ENCODE measurements around the gene APEH. TPM values are rescaled to one million over a fixed set of nuclear protein-coding genes. Genes with fewer than 3 reads are reported as not detected.
A peak's percentile ranks its signal among the peaks of the same experiment; 100 is the strongest.

APEH gene
- total and polyA plus RNA-seq, 4 donors: 65.1 to 94.1 (median 87.5) TPM

DNA sequence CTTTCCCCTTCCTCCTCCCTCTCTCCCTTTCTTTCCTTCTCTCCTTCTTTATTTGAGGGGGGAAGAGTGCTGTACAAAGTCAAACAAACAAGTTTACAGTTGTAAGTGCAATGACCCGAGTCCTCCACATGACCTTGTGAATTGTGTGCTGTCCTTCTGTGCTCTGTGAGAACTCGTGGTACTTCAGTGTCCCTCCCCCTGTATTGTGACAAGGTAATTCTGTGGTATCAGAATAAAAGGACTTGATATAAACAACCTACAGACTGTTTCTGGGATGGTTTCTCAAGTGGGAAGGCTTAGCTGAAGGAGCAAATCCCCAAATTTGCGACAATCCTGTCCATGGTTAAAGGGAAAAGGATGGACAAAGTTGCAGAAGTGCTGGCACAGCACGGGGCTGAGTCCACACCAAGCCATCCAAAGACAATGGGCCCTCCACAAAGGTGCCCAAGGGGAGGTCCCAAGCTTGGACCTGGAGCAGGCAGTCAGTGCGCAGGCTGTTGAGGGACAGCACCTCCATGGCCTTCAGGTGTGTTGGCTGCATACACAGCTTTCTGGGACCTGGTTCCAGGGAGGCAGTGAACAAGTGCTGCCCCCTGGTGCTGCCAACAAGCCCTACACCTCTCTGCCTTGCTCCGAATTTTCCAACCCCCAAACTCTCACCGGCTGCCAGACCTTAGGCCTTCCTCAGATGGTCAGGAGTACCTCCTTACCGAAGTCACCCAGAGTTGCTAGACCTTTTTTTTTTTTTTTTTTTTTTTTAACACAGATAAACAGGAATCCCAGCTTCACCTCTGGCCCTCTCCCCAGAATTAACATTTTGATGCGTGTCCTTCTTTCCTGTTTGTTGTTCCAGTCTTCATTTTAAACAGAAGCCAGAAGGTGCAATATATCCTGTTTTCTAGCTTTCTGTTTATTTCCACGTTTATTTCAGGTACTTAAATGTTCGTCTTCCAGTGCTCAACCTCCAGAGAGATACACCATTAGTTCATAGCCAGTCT, 2.6 kb upstream of the APEH start (continued):
- TF ChIP-seq, protein P1, sequence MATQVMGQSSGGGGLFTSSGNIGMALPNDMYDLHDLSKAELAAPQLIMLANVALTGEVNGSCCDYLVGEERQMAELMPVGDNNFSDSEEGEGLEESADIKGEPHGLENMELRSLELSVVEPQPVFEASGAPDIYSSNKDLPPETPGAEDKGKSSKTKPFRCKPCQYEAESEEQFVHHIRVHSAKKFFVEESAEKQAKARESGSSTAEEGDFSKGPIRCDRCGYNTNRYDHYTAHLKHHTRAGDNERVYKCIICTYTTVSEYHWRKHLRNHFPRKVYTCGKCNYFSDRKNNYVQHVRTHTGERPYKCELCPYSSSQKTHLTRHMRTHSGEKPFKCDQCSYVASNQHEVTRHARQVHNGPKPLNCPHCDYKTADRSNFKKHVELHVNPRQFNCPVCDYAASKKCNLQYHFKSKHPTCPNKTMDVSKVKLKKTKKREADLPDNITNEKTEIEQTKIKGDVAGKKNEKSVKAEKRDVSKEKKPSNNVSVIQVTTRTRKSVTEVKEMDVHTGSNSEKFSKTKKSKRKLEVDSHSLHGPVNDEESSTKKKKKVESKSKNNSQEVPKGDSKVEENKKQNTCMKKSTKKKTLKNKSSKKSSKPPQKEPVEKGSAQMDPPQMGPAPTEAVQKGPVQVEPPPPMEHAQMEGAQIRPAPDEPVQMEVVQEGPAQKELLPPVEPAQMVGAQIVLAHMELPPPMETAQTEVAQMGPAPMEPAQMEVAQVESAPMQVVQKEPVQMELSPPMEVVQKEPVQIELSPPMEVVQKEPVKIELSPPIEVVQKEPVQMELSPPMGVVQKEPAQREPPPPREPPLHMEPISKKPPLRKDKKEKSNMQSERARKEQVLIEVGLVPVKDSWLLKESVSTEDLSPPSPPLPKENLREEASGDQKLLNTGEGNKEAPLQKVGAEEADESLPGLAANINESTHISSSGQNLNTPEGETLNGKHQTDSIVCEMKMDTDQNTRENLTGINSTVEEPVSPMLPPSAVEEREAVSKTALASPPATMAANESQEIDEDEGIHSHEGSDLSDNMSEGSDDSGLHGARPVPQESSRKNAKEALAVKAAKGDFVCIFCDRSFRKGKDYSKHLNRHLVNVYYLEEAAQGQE (IDR thresholded peaks at IDR 0.05): peak; percentile 45
- TF ChIP-seq, protein P2, sequence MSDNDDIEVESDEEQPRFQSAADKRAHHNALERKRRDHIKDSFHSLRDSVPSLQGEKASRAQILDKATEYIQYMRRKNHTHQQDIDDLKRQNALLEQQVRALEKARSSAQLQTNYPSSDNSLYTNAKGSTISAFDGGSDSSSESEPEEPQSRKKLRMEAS (IDR thresholded peaks at IDR 0.05): peak; percentile 86
- peak in 1 of 2 donors; percentile 12 for TF ChIP-seq EGR1 (IDR thresholded peaks at IDR 0.05; ENCODE audit: low read depth in 2 of 2)
- no peak for TF ChIP-seq GABPA (IDR thresholded peaks at IDR 0.05 in 1 of 2, conservative IDR thresholded peaks at IDR 0.05 in 1 of 2)
- peak; percentile 88 to 89 for TF ChIP-seq HNF4A (conservative IDR thresholded peaks at IDR 0.05)
- no peak for TF ChIP-seq TAF1 (conservative IDR thresholded peaks at IDR 0.05)
- TF ChIP-seq FOXA1 (IDR thresholded peaks at IDR 0.05): peak; percentile 34
- TF ChIP-seq FOXA2 (IDR thresholded peaks at IDR 0.05): peak; percentile 60
- TF ChIP-seq JUND (IDR thresholded peaks at IDR 0.05): peak in 1 of 2 donors; percentile 41

DNA sequence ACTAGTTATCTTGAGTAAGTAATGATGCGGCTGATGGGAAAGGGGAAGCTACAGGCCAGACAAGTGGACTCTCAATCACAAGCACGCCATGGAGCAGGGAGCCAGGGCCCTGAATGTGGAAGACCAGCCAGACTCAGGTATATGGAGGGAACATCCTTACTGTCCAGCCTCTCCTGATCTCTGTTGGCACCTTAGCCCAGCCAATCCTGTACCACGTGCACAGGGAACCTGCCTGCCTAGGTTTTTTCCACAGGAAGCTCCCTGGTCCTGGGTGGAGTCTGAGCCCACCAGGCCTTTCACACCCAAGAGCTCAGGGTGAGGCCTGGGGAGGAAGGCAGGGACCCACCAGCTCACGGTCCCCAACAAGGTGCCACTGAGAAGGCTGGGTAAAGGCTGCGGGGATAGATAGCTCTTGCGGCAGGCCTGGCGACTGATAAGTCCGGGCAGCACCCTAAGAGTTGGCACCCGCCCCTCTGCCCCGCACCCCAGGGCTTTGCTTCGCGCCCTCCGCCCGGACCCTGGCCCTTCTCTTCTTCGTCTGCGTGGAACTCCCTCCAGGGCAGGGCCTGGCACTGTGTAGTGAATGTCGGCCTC, 933 bp upstream of the APEH start:
- Histone ChIP-seq H3K4me1 (ENCODE audit: control insufficient read depth in 4 of 4, insufficient read depth in 4 of 4, low read length in 3 of 4) (peaks cover 32 to 68% (median 50%) of the 10 kb centered on the region in 4 donors), H3K4me3 (ENCODE audit: low read depth in 1 of 3, low read length in 3 of 3) (peak overlapping the region; percentile 48 to 76 (median 66)), H3K27me3 (ENCODE audit: control insufficient read depth in 4 of 4, insufficient read depth in 4 of 4, low read length in 3 of 4) (no peaks in the 10 kb centered on the region), H3K36me3 (ENCODE audit: control insufficient read depth in 4 of 4, insufficient read depth in 3 of 4, low read depth in 1 of 4, low read length in 3 of 4) (peaks cover 4 to 18% (median 9%) of the 10 kb centered on the region in 4 donors), H3K9ac (ENCODE audit: low read depth in 1 of 2, low read length in 2 of 2) (peak overlapping the region; percentile 2 to 8), H3K27ac (ENCODE audit: low read depth in 1 of 2, low read length in 2 of 2) (peak overlapping the region; percentile 84 to 91), H3K9me3 (ENCODE audit: control insufficient read depth in 4 of 4, low read length in 3 of 4) (no peaks in the 10 kb centered on the region)
- no peak for TF ChIP-seq FOXA1 (IDR thresholded peaks at IDR 0.05)
- TF ChIP-seq HNF4A (conservative IDR thresholded peaks at IDR 0.05): peak in 1 of 2 donors; percentile 4
- peak; percentile 83 for DNase-seq (ENCODE audit: low spot score)
- 21% methylated on average over 17 of the region's 17 CpGs for WGBS

DNA sequence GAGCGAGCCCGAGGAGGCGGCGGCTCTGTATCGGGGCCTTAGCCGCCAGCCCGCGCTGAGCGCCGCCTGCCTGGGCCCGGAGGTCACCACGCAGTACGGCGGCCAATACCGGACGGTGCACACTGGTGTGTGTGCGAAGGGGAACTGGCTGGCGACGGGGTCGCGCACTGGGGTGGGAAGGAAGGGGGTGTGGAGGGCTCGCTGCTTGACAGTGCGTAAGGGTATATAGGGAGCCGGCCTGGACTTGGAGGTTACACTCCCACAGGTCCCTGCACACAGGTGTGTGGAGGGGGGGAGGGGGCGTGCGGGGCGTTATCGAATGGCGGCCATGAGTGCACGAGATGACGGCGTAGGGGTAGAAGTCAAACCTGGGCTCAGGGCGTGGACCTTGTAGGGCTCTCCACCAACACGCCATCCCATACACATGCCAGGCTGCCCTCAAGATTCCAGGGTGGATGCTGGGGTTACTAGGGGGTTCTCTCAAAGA, 389 bp downstream of the APEH start:
- no peaks in the 10 kb centered on the region for H3K9me3 ChIP-seq (ENCODE audit: control insufficient read depth in 4 of 4, low read length in 3 of 4)
- TF ChIP-seq RAD21 (IDR thresholded peaks at IDR 0.05): no peak
- TF ChIP-seq, protein P1 (IDR thresholded peaks at IDR 0.05): no peak
- TF ChIP-seq, protein P3, sequence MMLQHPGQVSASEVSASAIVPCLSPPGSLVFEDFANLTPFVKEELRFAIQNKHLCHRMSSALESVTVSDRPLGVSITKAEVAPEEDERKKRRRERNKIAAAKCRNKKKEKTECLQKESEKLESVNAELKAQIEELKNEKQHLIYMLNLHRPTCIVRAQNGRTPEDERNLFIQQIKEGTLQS (IDR thresholded peaks at IDR 0.05): no peak
- no peak for TF ChIP-seq HNF4A (conservative IDR thresholded peaks at IDR 0.05)
- TF ChIP-seq, protein P4, sequence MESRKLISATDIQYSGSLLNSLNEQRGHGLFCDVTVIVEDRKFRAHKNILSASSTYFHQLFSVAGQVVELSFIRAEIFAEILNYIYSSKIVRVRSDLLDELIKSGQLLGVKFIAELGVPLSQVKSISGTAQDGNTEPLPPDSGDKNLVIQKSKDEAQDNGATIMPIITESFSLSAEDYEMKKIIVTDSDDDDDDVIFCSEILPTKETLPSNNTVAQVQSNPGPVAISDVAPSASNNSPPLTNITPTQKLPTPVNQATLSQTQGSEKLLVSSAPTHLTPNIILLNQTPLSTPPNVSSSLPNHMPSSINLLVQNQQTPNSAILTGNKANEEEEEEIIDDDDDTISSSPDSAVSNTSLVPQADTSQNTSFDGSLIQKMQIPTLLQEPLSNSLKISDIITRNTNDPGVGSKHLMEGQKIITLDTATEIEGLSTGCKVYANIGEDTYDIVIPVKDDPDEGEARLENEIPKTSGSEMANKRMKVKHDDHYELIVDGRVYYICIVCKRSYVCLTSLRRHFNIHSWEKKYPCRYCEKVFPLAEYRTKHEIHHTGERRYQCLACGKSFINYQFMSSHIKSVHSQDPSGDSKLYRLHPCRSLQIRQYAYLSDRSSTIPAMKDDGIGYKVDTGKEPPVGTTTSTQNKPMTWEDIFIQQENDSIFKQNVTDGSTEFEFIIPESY (IDR thresholded peaks at IDR 0.05): no peak
- no peak for TF ChIP-seq GABPA (IDR thresholded peaks at IDR 0.05 in 1 of 2, conservative IDR thresholded peaks at IDR 0.05 in 1 of 2)
- TF ChIP-seq, protein P5, sequence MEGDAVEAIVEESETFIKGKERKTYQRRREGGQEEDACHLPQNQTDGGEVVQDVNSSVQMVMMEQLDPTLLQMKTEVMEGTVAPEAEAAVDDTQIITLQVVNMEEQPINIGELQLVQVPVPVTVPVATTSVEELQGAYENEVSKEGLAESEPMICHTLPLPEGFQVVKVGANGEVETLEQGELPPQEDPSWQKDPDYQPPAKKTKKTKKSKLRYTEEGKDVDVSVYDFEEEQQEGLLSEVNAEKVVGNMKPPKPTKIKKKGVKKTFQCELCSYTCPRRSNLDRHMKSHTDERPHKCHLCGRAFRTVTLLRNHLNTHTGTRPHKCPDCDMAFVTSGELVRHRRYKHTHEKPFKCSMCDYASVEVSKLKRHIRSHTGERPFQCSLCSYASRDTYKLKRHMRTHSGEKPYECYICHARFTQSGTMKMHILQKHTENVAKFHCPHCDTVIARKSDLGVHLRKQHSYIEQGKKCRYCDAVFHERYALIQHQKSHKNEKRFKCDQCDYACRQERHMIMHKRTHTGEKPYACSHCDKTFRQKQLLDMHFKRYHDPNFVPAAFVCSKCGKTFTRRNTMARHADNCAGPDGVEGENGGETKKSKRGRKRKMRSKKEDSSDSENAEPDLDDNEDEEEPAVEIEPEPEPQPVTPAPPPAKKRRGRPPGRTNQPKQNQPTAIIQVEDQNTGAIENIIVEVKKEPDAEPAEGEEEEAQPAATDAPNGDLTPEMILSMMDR (IDR thresholded peaks at IDR 0.05; ENCODE audit: low read depth, low read length, missing input control): no peak
- no peak for TF ChIP-seq FOXA2 (IDR thresholded peaks at IDR 0.05)
- H3K4me3 ChIP-seq (ENCODE audit: low read depth in 1 of 3, low read length in 3 of 3): peak overlapping the region; percentile 48 to 76 (median 66)
- no peak for DNase-seq (ENCODE audit: low spot score)
- H3K27me3 ChIP-seq (ENCODE audit: control insufficient read depth in 4 of 4, insufficient read depth in 4 of 4, low read length in 3 of 4): no peaks in the 10 kb centered on the region
- peaks cover 21 to 56% (median 38%) of the 10 kb centered on the region in 4 donors for H3K4me1 ChIP-seq (ENCODE audit: control insufficient read depth in 4 of 4, insufficient read depth in 4 of 4, low read length in 3 of 4)
- 4% methylated on average over 34 of the region's 34 CpGs for WGBS
- H3K36me3 ChIP-seq (ENCODE audit: control insufficient read depth in 4 of 4, insufficient read depth in 3 of 4, low read depth in 1 of 4, low read length in 3 of 4): peaks cover 9 to 31% (median 16%) of the 10 kb centered on the region in 4 donors
- H3K27ac ChIP-seq (ENCODE audit: low read depth in 1 of 2, low read length in 2 of 2): peak overlapping the region; percentile 84 to 91
- H3K9ac ChIP-seq (ENCODE audit: low read depth in 1 of 2, low read length in 2 of 2): peak overlapping the region in 1 of 2 donors; percentile 56

Measured in liver (tissue), 9 donors.